GM21367 (cell line): ENCODE results near the gene SLC25A17.
"Not testable (repeated sequence)": the region's sequence is repeated elsewhere in the genome, so short reads cannot be mapped to it uniquely, and the experiment has no call there.

Experiments used
- ATAC-seq: cut with Tn5 transposase; IDR thresholded peaks from one replicate; pipeline ENCODE4 v1.9.1; 2021; ENCODE audit not compliant: unreplicated experiment

SLC25A17 gene

GRCh38 chr22:40721266-40721665, 97.9 kb downstream of the SLC25A17 start:
- ATAC-seq, result no peak

- ATAC-seq, result no peak
Measured at GRCh38 chr22:40720538-40721256, 98.4 kb downstream of the SLC25A17 start.

- not testable (repeated sequence) for ATAC-seq
Measured at GRCh38 chr22:40720156-40720537, 99.0 kb downstream of the SLC25A17 start.
